ENCODE data around the gene BMP7. TPM values are rescaled to one million over a fixed set of nuclear protein-coding genes. Genes with fewer than 3 reads are reported as not detected.

BMP7 gene
- total RNA-seq, 1 experiment from 2014 or later: not detected

DNA sequence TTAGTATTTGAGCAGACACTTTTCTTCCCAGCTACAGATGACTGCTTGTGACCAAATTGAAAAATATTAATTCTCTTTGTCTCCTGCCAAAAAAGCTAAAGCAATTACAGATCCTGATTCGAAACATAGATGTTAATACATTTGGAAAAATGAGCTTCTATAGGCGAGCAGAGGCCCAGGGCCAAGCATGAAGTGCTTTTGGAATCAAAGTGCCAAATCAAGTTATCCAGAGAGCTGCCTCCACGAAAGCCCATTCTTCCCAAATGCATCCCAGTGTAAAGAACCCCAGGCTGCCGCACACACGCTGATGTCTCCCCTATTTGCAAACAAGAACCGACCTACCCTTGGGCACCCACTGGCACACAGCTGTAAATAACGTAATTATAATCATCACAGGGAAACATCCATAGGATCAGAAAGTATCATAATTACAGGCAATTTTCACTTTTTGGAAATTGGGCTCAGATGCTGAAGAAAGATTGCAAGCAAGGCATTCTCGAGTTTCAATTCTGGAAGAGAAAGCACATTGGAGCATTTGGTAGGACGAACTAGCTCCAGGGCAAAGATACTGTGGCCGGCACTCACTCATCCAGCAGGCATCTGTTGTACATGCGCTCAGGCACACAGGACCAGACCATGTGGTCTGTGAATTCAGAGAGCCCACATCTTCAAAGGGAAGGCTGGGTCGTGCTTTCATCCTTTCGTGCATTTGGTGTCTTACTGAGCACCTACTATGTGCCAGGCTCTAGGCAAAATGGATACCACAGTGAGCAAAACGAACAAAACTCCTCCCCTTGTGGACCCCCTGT lies 45.9 kb downstream of the BMP7 start:
- POLR2A ChIA-PET: no interaction called here
- Mint-ChIP-seq H3K27ac (ENCODE audit: low read depth, unreplicated experiment) (no peak overlapping the region), H3K4me3 (ENCODE audit: unreplicated experiment) (no peak overlapping the region), H3K36me3 (ENCODE audit: insufficient read depth, unreplicated experiment) (no peaks in the 10 kb centered on the region), H3K9me3 (ENCODE audit: unreplicated experiment) (no peaks in the 10 kb centered on the region), H3K27me3 (ENCODE audit: insufficient read depth, unreplicated experiment) (peaks cover 12% of the 10 kb centered on the region), H3K4me1 (ENCODE audit: insufficient read depth, unreplicated experiment) (no peaks in the 10 kb centered on the region)
- intact Hi-C loops (cut with micrococcal nuclease): no loop called here
- no TSS peak for BruUV-seq (replicated peaks)
- DNase-seq (ENCODE audit: unreplicated experiment): no peak
- TF ChIP-seq, protein P1, sequence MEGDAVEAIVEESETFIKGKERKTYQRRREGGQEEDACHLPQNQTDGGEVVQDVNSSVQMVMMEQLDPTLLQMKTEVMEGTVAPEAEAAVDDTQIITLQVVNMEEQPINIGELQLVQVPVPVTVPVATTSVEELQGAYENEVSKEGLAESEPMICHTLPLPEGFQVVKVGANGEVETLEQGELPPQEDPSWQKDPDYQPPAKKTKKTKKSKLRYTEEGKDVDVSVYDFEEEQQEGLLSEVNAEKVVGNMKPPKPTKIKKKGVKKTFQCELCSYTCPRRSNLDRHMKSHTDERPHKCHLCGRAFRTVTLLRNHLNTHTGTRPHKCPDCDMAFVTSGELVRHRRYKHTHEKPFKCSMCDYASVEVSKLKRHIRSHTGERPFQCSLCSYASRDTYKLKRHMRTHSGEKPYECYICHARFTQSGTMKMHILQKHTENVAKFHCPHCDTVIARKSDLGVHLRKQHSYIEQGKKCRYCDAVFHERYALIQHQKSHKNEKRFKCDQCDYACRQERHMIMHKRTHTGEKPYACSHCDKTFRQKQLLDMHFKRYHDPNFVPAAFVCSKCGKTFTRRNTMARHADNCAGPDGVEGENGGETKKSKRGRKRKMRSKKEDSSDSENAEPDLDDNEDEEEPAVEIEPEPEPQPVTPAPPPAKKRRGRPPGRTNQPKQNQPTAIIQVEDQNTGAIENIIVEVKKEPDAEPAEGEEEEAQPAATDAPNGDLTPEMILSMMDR (IDR thresholded peaks at IDR 0.05; ENCODE audit: unreplicated experiment): no peak
- CTCF ChIA-PET: interaction anchor here (1.0 to 1.2 kb wide), 3 partner anchors 9 to 133 kb away, joined by 3 to 4 read pairs (median 3); no protein-coding TSS in a partner anchor

DNA sequence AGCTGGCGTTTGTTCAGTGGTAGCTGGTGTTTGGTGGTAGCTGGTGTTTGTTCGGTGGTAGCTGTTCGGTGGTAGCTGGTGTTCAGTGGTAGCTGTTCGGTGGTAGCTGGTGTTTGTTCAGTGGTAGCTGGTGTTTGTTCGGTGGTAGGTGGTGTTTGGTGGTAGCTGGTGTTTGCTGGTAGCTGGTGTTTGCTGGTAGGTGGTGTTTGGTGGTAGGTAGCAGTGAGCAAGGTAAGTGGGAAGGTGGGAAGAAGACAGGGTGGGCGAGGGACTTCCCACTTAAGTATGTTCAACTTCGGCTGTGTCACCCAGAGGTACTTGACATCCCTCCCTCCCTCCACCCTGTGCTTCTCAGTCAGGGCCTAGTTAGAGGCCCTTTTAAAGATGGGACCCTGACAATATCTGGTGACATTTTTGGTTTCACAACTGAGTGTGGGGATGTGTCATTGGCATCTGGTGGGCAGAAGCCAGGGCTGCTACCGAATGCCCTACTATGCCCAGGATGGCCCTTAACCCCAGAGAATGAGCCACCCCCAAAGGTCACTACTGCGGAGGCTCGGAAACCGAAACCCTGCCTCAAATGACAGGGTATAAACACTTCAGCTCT lies 47.3 kb downstream of the BMP7 start:
- ChIA-PET POLR2A (no interaction called here), CTCF (interaction anchor here (0.7 to 1.2 kb wide), 2 partner anchors 7 to 98 kb away, joined by 3 read pairs; no protein-coding TSS in a partner anchor)
- TF ChIP-seq, protein P1 (IDR thresholded peaks at IDR 0.05; ENCODE audit: unreplicated experiment): no peak
- Mint-ChIP-seq H3K9me3 (ENCODE audit: unreplicated experiment) (no peaks in the 10 kb centered on the region), H3K36me3 (ENCODE audit: insufficient read depth, unreplicated experiment) (no peaks in the 10 kb centered on the region), H3K4me1 (ENCODE audit: insufficient read depth, unreplicated experiment) (no peaks in the 10 kb centered on the region), H3K4me3 (ENCODE audit: unreplicated experiment) (no peak overlapping the region), H3K27ac (ENCODE audit: low read depth, unreplicated experiment) (no peak overlapping the region), H3K27me3 (ENCODE audit: insufficient read depth, unreplicated experiment) (peaks cover 24% of the 10 kb centered on the region)
- no TSS peak for BruUV-seq (replicated peaks)
- intact Hi-C loops (cut with micrococcal nuclease): no loop called here
- DNase-seq (ENCODE audit: unreplicated experiment): no peak

DNA sequence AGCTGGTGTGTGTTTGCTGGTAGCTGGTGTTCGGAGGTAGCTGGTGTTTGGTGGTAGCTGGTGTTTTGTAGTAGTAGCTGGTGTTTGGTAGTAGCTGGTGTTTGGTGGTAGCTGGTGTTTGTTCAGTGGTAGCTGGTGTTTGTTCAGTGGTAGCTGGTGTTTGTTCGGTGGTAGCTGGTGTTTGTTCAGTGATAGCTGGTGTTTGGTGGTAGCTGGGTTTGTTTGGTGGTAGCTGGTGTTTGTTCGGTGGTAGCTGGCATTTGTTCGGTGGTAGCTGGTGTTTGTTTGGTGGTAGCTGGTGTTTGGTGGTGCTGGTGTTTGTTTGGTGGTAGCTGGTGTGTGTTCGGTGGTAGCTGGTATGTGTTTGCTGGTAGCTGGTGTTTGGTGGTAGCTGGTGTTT lies 48.0 kb downstream of the BMP7 start:
- ChIA-PET POLR2A (interaction anchor here (0.9 kb wide), 1 partner anchor 18 kb away, joined by 5 read pairs; no protein-coding TSS in a partner anchor), CTCF (interaction anchor here (0.7 to 1.3 kb wide), 3 partner anchors 114 to 128 kb away, joined by 3 read pairs; no protein-coding TSS in a partner anchor)
- TF ChIP-seq, protein P1 (IDR thresholded peaks at IDR 0.05; ENCODE audit: unreplicated experiment): no peak
- H3K36me3 Mint-ChIP-seq (ENCODE audit: insufficient read depth, unreplicated experiment): no peaks in the 10 kb centered on the region
- intact Hi-C loops (cut with micrococcal nuclease): no loop called here
- no peaks in the 10 kb centered on the region for H3K9me3 Mint-ChIP-seq (ENCODE audit: unreplicated experiment)
- DNase-seq (ENCODE audit: unreplicated experiment): no peak
- no TSS peak for BruUV-seq (replicated peaks)
- H3K27me3 Mint-ChIP-seq (ENCODE audit: insufficient read depth, unreplicated experiment): peaks cover 26% of the 10 kb centered on the region
- no peaks in the 10 kb centered on the region for H3K4me1 Mint-ChIP-seq (ENCODE audit: insufficient read depth, unreplicated experiment)
- H3K27ac Mint-ChIP-seq (ENCODE audit: low read depth, unreplicated experiment): no peak overlapping the region
- H3K4me3 Mint-ChIP-seq (ENCODE audit: unreplicated experiment): no peak overlapping the region

DNA sequence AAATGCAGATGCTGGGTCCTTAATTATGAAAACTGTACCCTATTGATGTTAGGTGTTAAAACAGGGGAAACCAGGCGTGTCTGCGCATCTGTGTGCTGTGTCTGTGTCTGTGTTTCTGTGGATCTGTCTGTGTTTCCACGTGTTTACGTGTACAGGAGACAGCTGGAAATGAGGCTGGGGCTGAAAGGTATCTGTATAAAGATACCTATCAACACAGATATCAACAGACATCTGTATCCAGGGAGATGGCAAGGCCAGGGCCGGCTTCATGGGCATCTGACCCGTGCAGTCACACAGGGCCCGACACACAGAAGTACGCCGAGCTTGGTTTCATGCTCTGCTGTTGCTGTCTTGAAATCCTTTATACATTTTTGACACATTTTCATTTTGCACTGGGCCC lies 48.6 kb downstream of the BMP7 start:
- intact Hi-C loops (cut with micrococcal nuclease): no loop called here
- no peak for DNase-seq (ENCODE audit: unreplicated experiment)
- ChIA-PET POLR2A (interaction anchor here (0.9 kb wide), 1 partner anchor 17 kb away, joined by 5 read pairs; no protein-coding TSS in a partner anchor), CTCF (interaction anchor here (0.6 to 1.3 kb wide), 4 partner anchors 36 to 128 kb away, joined by 3 read pairs; no protein-coding TSS in a partner anchor)
- Mint-ChIP-seq H3K4me3 (ENCODE audit: unreplicated experiment) (no peak overlapping the region), H3K27me3 (ENCODE audit: insufficient read depth, unreplicated experiment) (peaks cover 26% of the 10 kb centered on the region), H3K4me1 (ENCODE audit: insufficient read depth, unreplicated experiment) (peaks cover 3% of the 10 kb centered on the region), H3K9me3 (ENCODE audit: unreplicated experiment) (no peaks in the 10 kb centered on the region), H3K27ac (ENCODE audit: low read depth, unreplicated experiment) (no peak overlapping the region), H3K36me3 (ENCODE audit: insufficient read depth, unreplicated experiment) (no peaks in the 10 kb centered on the region)
- no TSS peak for BruUV-seq (replicated peaks)
- TF ChIP-seq, protein P1 (IDR thresholded peaks at IDR 0.05; ENCODE audit: unreplicated experiment): no peak
